ENCODE results near the gene MYF6. TPM values are rescaled to one million over a fixed set of nuclear protein-coding genes. Genes with fewer than 3 reads are reported as not detected.

The MYF6 gene
- total RNA-seq, 1 experiment from 2014 or later = not detected

DNA sequence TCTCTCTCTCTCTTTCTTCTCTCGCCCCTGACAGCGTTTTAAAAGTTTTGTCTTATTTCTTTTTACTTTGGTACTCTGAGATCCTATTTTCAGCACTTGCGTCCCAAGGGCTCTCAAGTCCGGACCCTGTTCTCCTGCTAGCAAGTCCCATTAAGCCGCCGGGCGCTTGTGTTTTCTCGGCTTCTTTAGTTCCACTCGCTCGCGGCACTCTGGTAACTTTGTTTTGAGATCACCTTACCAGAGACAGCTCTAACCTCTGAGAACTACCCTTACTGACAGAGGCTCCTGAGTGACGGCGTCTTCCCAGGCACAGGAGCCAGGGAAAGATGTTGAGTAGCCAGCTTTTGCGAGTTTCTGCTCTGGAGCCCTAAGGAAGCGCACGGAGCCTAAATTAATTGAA lies 6.6 kb downstream of the MYF6 start:
- no peak for DNase-seq
- H3K9me3 ChIP-seq (ENCODE audit: insufficient read depth, low read depth) = no peaks in the 10 kb centered on the region
- intact Hi-C loops (cut with micrococcal nuclease; ENCODE audit: unreplicated experiment) = no loop called here
- POLR2A ChIA-PET (ENCODE audit: unreplicated experiment) = no interaction called here
- no peak overlapping the region for H3K4me2 ChIP-seq
- H3K27ac ChIP-seq = no peak overlapping the region
- H4K20me1 ChIP-seq (ENCODE audit: insufficient read depth) = no peaks in the 10 kb centered on the region
- no peaks in the 10 kb centered on the region for H3K9me2 ChIP-seq (ENCODE audit: insufficient read depth)
- no peak overlapping the region for H2AFZ ChIP-seq
- no TSS peak for BruUV-seq (replicated peaks)
- TF ChIP-seq EZH2 (IDR thresholded peaks at IDR 0.05; ENCODE audit: low read depth) = no peak
- H3F3A ChIP-seq (ENCODE audit: insufficient read depth, low read depth) = no peaks in the 10 kb centered on the region
- H3K79me2 ChIP-seq (ENCODE audit: low read depth) = no peaks in the 10 kb centered on the region
- H3K4me1 ChIP-seq (replicated peaks; ENCODE audit: insufficient read depth) = no peaks in the 10 kb centered on the region
- no peak overlapping the region for H3K4me3 ChIP-seq
- CTCF ChIA-PET = no interaction called here
- H3K27me3 ChIP-seq (ENCODE audit: insufficient read depth, low read depth) = no peaks in the 10 kb centered on the region
- H3K36me3 ChIP-seq (ENCODE audit: low read depth) = no peaks in the 10 kb centered on the region

- Histone ChIP-seq H3K4me2 (no peak overlapping the region), H4K20me1 (ENCODE audit: insufficient read depth) (no peaks in the 10 kb centered on the region), H3K4me3 (no peak overlapping the region), H3K27me3 (ENCODE audit: insufficient read depth, low read depth) (no peaks in the 10 kb centered on the region), H3K9me2 (ENCODE audit: insufficient read depth) (no peaks in the 10 kb centered on the region), H3F3A (ENCODE audit: insufficient read depth, low read depth) (no peaks in the 10 kb centered on the region), H3K4me1 (replicated peaks; ENCODE audit: insufficient read depth) (no peaks in the 10 kb centered on the region), H3K36me3 (ENCODE audit: low read depth) (no peaks in the 10 kb centered on the region), H3K9me3 (ENCODE audit: insufficient read depth, low read depth) (no peaks in the 10 kb centered on the region), H3K27ac (no peak overlapping the region), H3K79me2 (ENCODE audit: low read depth) (no peaks in the 10 kb centered on the region), H2AFZ (no peak overlapping the region)
- TF ChIP-seq CTCF (conservative IDR thresholded peaks at IDR 0.05) = no peak
- no peak for TF ChIP-seq EZH2 (IDR thresholded peaks at IDR 0.05; ENCODE audit: low read depth)
- intact Hi-C loops (cut with micrococcal nuclease; ENCODE audit: unreplicated experiment) = no loop called here
- ChIA-PET POLR2A (ENCODE audit: unreplicated experiment) (no interaction called here), CTCF (no interaction called here)
- no peak for DNase-seq
- no TSS peak for BruUV-seq (replicated peaks)
These were observed 7.4 kb downstream of the MYF6 start for GRCh38 chr12:80714846-80715245.

GRCh38 chr12:80715713-80716249 lies 8.3 kb downstream of the MYF6 start:
- CTCF ChIA-PET = no interaction called here
- H3F3A ChIP-seq (ENCODE audit: insufficient read depth, low read depth) = no peaks in the 10 kb centered on the region
- 0 out of 2 replicates have a peak overlapping the region, but pooled peaks have one; percentile 59 for H2AFZ ChIP-seq
- no peaks in the 10 kb centered on the region for H3K27me3 ChIP-seq (ENCODE audit: insufficient read depth, low read depth)
- H4K20me1 ChIP-seq (ENCODE audit: insufficient read depth) = no peaks in the 10 kb centered on the region
- no peak for DNase-seq
- H3K4me2 ChIP-seq = no peak overlapping the region
- H3K4me3 ChIP-seq = no peak overlapping the region
- H3K9me3 ChIP-seq (ENCODE audit: insufficient read depth, low read depth) = no peaks in the 10 kb centered on the region
- POLR2A ChIA-PET (ENCODE audit: unreplicated experiment) = no interaction called here
- no peaks in the 10 kb centered on the region for H3K9me2 ChIP-seq (ENCODE audit: insufficient read depth)
- TF ChIP-seq CTCF (conservative IDR thresholded peaks at IDR 0.05) (no peak), EZH2 (IDR thresholded peaks at IDR 0.05; ENCODE audit: low read depth) (no peak)
- no peaks in the 10 kb centered on the region for H3K36me3 ChIP-seq (ENCODE audit: low read depth)
- no peak overlapping the region for H3K27ac ChIP-seq
- BruUV-seq (replicated peaks) = no TSS peak
- no peaks in the 10 kb centered on the region for H3K79me2 ChIP-seq (ENCODE audit: low read depth)
- intact Hi-C loops (cut with micrococcal nuclease; ENCODE audit: unreplicated experiment) = no loop called here
- no peaks in the 10 kb centered on the region for H3K4me1 ChIP-seq (replicated peaks; ENCODE audit: insufficient read depth)
